Kidney (tissue), 14 donors: ENCODE results near the gene CDK6. TPM values are rescaled to one million over a fixed set of nuclear protein-coding genes. Genes with fewer than 3 reads are reported as not detected.

Experiments
- DNase-seq, 5 donors: peaks; one replicate each; pipeline ENCODE4 v3.0.0-alpha.2; 2013 to 2020
- FAIRE-seq: peaks from 2 replicates; lab custom pipeline; 2012; peaks lifted over from hg19 to GRCh38; lab: Jason Lieb, UNC
- H3K27ac ChIP-seq, 2 donors: one replicate each; pipeline ENCODE4 v1.7.0; 2013; ENCODE audit warnings: low read depth in 2 of 2, low read length in 2 of 2, inconsistent platforms in 1 of 2
- H3K27me3 ChIP-seq: one replicate; pipeline ENCODE4 v1.7.1; 2013; ENCODE audit warnings: low read length, inconsistent platforms; ENCODE audit not compliant: control insufficient read depth, insufficient read depth
- H3K36me3 ChIP-seq, 3 donors: one replicate each; pipeline versions ENCODE4 v1.7.0 to v1.7.1; 2013; ENCODE audit warnings: low read length in 3 of 3, control low read depth in 1 of 3, inconsistent platforms in 1 of 3; ENCODE audit not compliant: insufficient read depth in 3 of 3, control insufficient read depth in 2 of 3
- H3K4me1 ChIP-seq, 3 donors: one replicate each; pipeline versions ENCODE4 v1.7.0 to v1.7.1; 2013; ENCODE audit warnings: low read length in 3 of 3, inconsistent platforms in 1 of 3, low read depth in 1 of 3; ENCODE audit not compliant: control insufficient read depth in 2 of 3, insufficient read depth in 2 of 3
- H3K4me3 ChIP-seq, 3 donors: one replicate each; pipeline versions ENCODE4 v1.7.0 to v1.8.1; 2013; ENCODE audit warnings: low read length in 3 of 3, control low read depth in 1 of 3, inconsistent platforms in 1 of 3
- H3K9ac ChIP-seq, 3 donors: one replicate each; pipeline versions ENCODE4 v1.7.0 to v1.7.1; 2013; ENCODE audit warnings: low read length in 3 of 3, control low read depth in 1 of 3, inconsistent platforms in 1 of 3
- H3K9me3 ChIP-seq, 3 donors: one replicate each; pipeline versions ENCODE4 v1.7.0 to v1.7.1; 2013; ENCODE audit warnings: low read length in 3 of 3, control low read depth in 1 of 3, inconsistent platforms in 1 of 3; ENCODE audit not compliant: control insufficient read depth in 2 of 3, insufficient read depth in 1 of 3
- intact Hi-C: fragments of 100-400 bp; cut with DNase I; formaldehyde crosslinking; loops from one replicate; pipeline ENCODE4 v1.11.1; 2022
- polyA plus RNA-seq: library from polyadenylated mRNA; stranded (reverse); fragments of 350-450 nt; fragmentation: Illumina TruSeq; extraction: RNeasy Lipid Tissue Mini Kit (QIAGEN cat#74804); gene quantifications from one replicate; pipeline ENCODE4 v1.2.3, GENCODE V29; 2014; ENCODE audit warnings: low read depth, low replicate concordance; ENCODE audit not compliant: insufficient read depth
- total RNA-seq: library from RNA; stranded (reverse); fragmentation: NEBNext Ultra II Directional; extraction: Animal tissue kit (Norgen Biotek cat#: 25700); gene quantifications from one replicate; pipeline ENCODE4 v1.2.1, GENCODE V29; 2021
- TF ChIP-seq, protein P1 (sequence below): IDR thresholded peaks from 3 replicates; pipeline ENCODE4 v1.5.1; 2012; ENCODE audit warnings: mild to moderate bottlenecking, moderate library complexity, borderline replicate concordance; ENCODE audit not compliant: insufficient read depth; ENCODE audit errors: extremely low read depth
- donor health status: control.
- donor health status: control.
- donor health status: control.
- donor health status: control.
- donor health status: control.
- donor health status: DM: yes; HTN: yes; CAD: no.
- donor health status: Normal renal cell carcinoma (clear cell type).

The CDK6 gene
- total and polyA plus RNA-seq, 2 donors from 2014 or later: 3.6 to 20.8 TPM

DNA sequence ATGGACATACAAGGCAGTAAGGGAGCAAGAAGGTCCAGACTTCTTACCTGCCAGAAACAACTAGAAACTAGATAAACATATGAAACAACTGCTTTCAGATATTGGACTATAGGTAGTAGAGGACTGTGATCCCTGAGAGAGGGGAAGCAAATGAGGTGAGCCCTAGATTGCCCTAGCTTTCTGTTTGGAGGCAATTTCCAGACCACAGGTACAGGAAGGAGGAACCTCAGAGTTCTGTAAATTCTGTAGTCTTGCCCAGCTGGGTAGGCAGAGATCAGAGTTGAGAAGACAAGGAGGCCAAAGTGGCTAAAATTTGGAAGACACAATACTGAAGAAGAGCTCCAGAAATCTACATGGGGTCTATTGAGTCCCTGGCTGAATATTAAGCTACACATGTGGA is 21.0 kb downstream of the CDK6 start:
- DNase-seq (no peak), FAIRE-seq (no peak)
- Histone ChIP-seq H3K9ac (no peak overlapping the region), H3K4me1 (peaks cover 0 to 4% (median 0%) of the 10 kb centered on the region in 3 donors), H3K27ac (no peak overlapping the region), H3K36me3 (no peaks in the 10 kb centered on the region), H3K9me3 (peaks cover 0 to 4% (median 2%) of the 10 kb centered on the region in 3 donors), H3K27me3 (no peaks in the 10 kb centered on the region), H3K4me3 (no peak overlapping the region)
- TF ChIP-seq, protein P1, sequence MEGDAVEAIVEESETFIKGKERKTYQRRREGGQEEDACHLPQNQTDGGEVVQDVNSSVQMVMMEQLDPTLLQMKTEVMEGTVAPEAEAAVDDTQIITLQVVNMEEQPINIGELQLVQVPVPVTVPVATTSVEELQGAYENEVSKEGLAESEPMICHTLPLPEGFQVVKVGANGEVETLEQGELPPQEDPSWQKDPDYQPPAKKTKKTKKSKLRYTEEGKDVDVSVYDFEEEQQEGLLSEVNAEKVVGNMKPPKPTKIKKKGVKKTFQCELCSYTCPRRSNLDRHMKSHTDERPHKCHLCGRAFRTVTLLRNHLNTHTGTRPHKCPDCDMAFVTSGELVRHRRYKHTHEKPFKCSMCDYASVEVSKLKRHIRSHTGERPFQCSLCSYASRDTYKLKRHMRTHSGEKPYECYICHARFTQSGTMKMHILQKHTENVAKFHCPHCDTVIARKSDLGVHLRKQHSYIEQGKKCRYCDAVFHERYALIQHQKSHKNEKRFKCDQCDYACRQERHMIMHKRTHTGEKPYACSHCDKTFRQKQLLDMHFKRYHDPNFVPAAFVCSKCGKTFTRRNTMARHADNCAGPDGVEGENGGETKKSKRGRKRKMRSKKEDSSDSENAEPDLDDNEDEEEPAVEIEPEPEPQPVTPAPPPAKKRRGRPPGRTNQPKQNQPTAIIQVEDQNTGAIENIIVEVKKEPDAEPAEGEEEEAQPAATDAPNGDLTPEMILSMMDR: no peak
- intact Hi-C loops: no loop called here

DNA sequence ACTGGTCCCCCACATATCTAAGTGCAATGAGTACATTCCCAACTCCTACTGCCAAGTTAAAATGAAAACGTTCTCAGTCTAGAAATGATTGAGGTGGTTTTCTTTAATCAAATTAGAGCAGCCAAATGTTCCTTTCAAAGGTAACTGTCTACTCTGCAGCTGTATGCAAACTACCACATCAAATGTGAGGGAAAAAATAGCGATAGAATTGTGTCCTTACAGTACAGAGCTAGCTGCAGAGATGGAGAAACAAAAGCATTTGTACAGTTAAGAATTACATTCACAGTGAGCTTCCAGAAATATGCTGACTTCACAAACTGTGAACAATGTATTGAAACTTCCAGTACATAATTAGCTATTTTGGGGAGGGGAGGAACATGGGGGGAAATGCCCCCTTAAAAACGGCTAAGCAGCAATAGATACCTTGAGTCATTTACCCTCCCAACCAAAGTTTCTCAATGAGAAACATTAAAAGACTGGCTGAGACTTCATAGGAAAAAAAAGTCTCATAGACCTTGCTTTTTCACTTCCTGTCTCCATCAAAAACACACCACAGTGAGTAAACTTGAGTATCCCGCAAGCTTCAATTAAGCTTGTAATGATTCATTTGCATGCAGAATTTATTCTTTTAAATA is 22.9 kb downstream of the CDK6 start:
- peaks cover 7 to 11% (median 8%) of the 10 kb centered on the region in 3 donors for H3K4me1 ChIP-seq
- H3K27ac ChIP-seq: no peak overlapping the region
- TF ChIP-seq, protein P1: no peak
- DNase-seq (no peak), FAIRE-seq (no peak)
- intact Hi-C loops: no loop called here
- no peaks in the 10 kb centered on the region for H3K27me3 ChIP-seq
- no peak overlapping the region for H3K4me3 ChIP-seq
- H3K9ac ChIP-seq: no peak overlapping the region
- H3K9me3 ChIP-seq: peaks cover 0 to 2% (median 0%) of the 10 kb centered on the region in 3 donors
- no peaks in the 10 kb centered on the region for H3K36me3 ChIP-seq

DNA sequence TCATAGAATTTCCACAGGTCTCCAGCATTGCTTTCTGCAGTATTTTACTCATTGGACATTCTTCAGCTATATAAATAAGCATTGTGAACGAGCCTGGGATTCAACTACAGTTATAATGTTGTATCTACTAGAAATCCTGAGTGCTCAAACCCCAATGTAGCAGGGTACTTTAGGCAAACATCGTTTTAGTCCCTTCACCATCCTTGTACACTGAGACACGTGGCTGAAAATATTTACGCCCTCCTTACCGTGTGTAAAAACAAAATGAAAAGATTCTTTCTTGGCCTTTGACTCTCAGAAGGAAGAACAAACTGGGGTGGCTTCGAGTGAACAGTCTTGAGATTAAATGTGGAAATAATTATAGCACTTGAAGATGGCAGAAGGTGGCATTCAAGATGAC is 25.2 kb downstream of the CDK6 start:
- H3K27me3 ChIP-seq: no peaks in the 10 kb centered on the region
- TF ChIP-seq, protein P1: no peak
- intact Hi-C loops: no loop called here
- no peak overlapping the region for H3K27ac ChIP-seq
- no peak overlapping the region for H3K9ac ChIP-seq
- H3K9me3 ChIP-seq: peaks cover 0 to 2% (median 0%) of the 10 kb centered on the region in 3 donors
- H3K4me1 ChIP-seq: peaks cover 7 to 11% (median 8%) of the 10 kb centered on the region in 3 donors
- H3K36me3 ChIP-seq: no peaks in the 10 kb centered on the region
- H3K4me3 ChIP-seq: no peak overlapping the region
- DNase-seq (no peak), FAIRE-seq (no peak)
